Measurements from ENCODE around the gene MAPK9. TPM values are rescaled to one million over a fixed set of nuclear protein-coding genes. Genes with fewer than 3 reads are reported as not detected.

MAPK9 gene
- total RNA-seq, 1 donor from 2014 or later: 12.9 TPM

GRCh38 chr5:180230017-180230416 is 61.9 kb downstream of the MAPK9 start:
- no peaks in the 10 kb centered on the region for H3K4me1 ChIP-seq
- H3K36me3 ChIP-seq: peaks cover 26 to 48% of the 10 kb centered on the region in 2 donors
- DNase-seq (ENCODE audit: low spot score in 2 of 2): no peak
- peaks cover 32 to 97% of the 10 kb centered on the region in 2 donors for H3K9me3 ChIP-seq
- intact Hi-C loops (cut with DNase I): no loop called here
- no peak overlapping the region for H3K4me3 ChIP-seq
- no peak overlapping the region for H3K27ac ChIP-seq
- no peak for TF ChIP-seq CTCF (IDR thresholded peaks at IDR 0.05)
- H3K27me3 ChIP-seq: no peaks in the 10 kb centered on the region

- H3K27me3 ChIP-seq: no peaks in the 10 kb centered on the region
- H3K4me3 ChIP-seq: no peak overlapping the region
- H3K27ac ChIP-seq: no peak overlapping the region
- H3K4me1 ChIP-seq: no peaks in the 10 kb centered on the region
- no peaks in the 10 kb centered on the region for H3K36me3 ChIP-seq
- no peak for DNase-seq (ENCODE audit: low spot score in 2 of 2)
- H3K9me3 ChIP-seq: peaks cover 51 to 92% of the 10 kb centered on the region in 2 donors
- intact Hi-C loops (cut with DNase I): no loop called here
- no peak for TF ChIP-seq CTCF (IDR thresholded peaks at IDR 0.05)
Measured at GRCh38 chr5:180222056-180222455, 69.8 kb downstream of the MAPK9 start.

GRCh38 chr5:180217797-180218196 is 74.1 kb downstream of the MAPK9 start:
- Histone ChIP-seq H3K27me3 (no peaks in the 10 kb centered on the region), H3K36me3 (no peaks in the 10 kb centered on the region), H3K4me3 (no peak overlapping the region), H3K27ac (no peak overlapping the region), H3K9me3 (peaks cover 47 to 71% of the 10 kb centered on the region in 2 donors), H3K4me1 (no peaks in the 10 kb centered on the region)
- TF ChIP-seq CTCF (IDR thresholded peaks at IDR 0.05): no peak
- intact Hi-C loops (cut with DNase I): no loop called here
- no peak for DNase-seq (ENCODE audit: low spot score in 2 of 2)

- intact Hi-C loops (cut with DNase I): no loop called here
- H3K4me1 ChIP-seq: no peaks in the 10 kb centered on the region
- H3K36me3 ChIP-seq: no peaks in the 10 kb centered on the region
- H3K9me3 ChIP-seq: peaks cover 36 to 60% of the 10 kb centered on the region in 2 donors
- no peaks in the 10 kb centered on the region for H3K27me3 ChIP-seq
- no peak for TF ChIP-seq CTCF (IDR thresholded peaks at IDR 0.05)
- no peak overlapping the region for H3K4me3 ChIP-seq
- H3K27ac ChIP-seq: no peak overlapping the region
- no peak for DNase-seq (ENCODE audit: low spot score in 2 of 2)
Measured at GRCh38 chr5:180216646-180217171, 75.2 kb downstream of the MAPK9 start.

GRCh38 chr5:180215783-180216630 is 75.9 kb downstream of the MAPK9 start:
- no peak for TF ChIP-seq CTCF (IDR thresholded peaks at IDR 0.05)
- H3K4me1 ChIP-seq: no peaks in the 10 kb centered on the region
- peaks cover 34 to 54% of the 10 kb centered on the region in 2 donors for H3K9me3 ChIP-seq
- H3K27me3 ChIP-seq: no peaks in the 10 kb centered on the region
- intact Hi-C loops (cut with DNase I): no loop called here
- no peak overlapping the region for H3K4me3 ChIP-seq
- DNase-seq (ENCODE audit: low spot score in 2 of 2): no peak
- no peaks in the 10 kb centered on the region for H3K36me3 ChIP-seq
- no peak overlapping the region for H3K27ac ChIP-seq
